Activated naive CD8-positive, alpha-beta T cell treated with anti-CD3 and anti-CD28 coated beads, Interleukin-2, amount 50 U/mL, for 16 hours (primary cell): ENCODE measurements around the gene GGA3.
"Not testable (repeated sequence)": the region's sequence is repeated elsewhere in the genome, so short reads cannot be mapped to it uniquely, and the experiment has no call there.

ENCODE experiments used
- DNase-seq: peaks from one replicate; pipeline ENCODE4 v3.0.0-alpha.2; 2020; ENCODE audit warnings: low read depth, low spot score

The GGA3 gene, protein sequence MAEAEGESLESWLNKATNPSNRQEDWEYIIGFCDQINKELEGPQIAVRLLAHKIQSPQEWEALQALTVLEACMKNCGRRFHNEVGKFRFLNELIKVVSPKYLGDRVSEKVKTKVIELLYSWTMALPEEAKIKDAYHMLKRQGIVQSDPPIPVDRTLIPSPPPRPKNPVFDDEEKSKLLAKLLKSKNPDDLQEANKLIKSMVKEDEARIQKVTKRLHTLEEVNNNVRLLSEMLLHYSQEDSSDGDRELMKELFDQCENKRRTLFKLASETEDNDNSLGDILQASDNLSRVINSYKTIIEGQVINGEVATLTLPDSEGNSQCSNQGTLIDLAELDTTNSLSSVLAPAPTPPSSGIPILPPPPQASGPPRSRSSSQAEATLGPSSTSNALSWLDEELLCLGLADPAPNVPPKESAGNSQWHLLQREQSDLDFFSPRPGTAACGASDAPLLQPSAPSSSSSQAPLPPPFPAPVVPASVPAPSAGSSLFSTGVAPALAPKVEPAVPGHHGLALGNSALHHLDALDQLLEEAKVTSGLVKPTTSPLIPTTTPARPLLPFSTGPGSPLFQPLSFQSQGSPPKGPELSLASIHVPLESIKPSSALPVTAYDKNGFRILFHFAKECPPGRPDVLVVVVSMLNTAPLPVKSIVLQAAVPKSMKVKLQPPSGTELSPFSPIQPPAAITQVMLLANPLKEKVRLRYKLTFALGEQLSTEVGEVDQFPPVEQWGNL

DNA sequence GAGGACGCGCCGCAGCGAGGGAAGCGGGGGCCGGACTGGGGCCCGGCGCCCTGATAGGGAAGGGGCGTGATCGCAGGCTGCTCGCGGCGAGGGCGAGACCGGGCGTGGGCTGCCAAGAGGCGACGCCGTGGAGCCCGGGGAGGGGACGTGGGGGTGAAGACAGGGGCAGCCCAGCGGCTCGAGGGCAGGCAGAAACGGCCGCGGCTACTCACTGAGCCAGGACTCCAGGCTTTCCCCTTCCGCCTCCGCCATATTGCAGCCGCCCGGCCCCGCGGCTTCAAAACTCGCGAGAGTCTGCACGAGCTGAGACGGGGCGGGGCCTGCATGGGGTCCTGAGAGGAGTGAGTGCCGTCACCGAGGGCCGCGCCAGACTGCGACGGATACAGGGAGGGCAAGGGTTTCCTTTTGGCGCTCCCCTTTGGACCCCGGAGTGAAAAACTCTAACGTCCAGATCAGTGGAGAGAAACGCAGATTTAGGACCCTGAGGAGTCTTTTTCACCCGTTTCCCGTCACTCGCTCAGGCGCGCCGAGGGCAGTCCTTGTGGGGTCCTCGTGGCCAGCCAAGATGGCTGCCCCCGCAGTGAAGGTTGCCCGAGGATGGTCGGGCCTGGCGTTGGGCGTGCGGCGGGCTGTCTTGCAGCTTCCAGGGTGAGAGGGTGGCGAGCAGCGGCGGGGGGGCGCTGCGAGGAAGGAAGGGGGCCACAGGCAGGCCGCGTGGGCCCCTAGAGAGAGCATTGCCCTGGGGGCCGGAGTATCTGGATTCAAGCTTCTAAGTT, at the start of gene GGA3, which contains the start of gene MRPS7:
Gene GGA3, minus strand, starts transcription at position 271 of the 776 bp plus-strand sequence. Its CDS starts 19 bp downstream, at position 252.
Gene MRPS7, plus strand, starts transcription at position 544 of the 776 bp plus-strand sequence. Its CDS starts 22 bp downstream, at position 566.
- DNase-seq: peak; percentile 91

GRCh38 chr17:75308732-75309629, 47.6 kb upstream of the GGA3 start:
- no peak for DNase-seq

GRCh38 chr17:75307957-75308731, 46.7 kb upstream of the GGA3 start:
- DNase-seq: no peak

- no peak for DNase-seq
Observed at GRCh38 chr17:75301502-75302206, 40.2 kb upstream of the GGA3 start.

GRCh38 chr17:75301049-75301448, 39.6 kb upstream of the GGA3 start:
- no peak for DNase-seq

- DNase-seq: no peak
Observed at GRCh38 chr17:75300280-75300679, 38.9 kb upstream of the GGA3 start.

DNA sequence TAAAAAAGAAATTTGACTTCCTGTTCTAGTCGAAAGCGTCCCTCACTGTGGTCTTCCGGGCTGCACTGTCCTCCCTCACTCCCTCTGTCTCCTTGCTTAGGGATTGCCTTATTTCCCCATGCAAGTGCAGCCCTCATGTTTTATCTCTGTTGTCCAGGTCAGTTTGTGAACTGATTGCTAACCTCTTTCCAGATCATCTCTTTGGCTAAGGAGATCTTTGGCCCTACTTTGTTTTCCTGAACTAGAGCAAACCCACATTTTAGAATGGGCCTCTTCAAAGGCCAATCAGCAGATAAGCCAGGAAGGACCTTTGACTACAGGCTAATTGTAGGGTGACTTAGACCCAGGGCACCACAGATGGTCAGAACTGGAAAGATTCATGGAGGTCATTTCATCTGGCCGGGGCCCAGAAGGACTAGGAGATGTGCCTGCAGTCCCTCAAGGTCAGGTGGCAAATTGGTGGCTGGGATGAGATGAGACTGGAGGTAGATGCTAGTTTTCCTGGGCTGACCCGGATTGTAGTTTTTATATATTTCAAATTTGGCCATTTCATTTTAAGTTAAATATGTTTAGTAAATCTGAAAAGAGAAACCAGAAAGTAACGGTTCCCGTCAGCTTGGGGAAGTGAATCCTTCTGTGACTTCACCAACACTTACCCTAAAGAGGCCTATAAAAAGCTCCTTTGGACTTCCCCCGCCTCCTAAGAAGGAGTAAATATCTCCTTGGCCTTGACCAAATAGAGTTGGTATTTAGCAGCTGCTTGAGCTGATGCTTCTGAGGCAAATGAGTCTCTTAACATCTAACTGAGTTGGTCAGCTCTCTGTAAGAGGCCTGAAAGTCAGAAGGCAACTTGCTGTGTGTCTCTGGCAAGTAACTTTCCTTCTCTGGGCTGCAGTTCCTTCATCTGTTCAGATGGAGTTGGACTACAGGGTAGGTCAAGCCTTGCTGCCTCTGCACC, 34.1 kb upstream of the GGA3 start:
- no peak for DNase-seq

DNA sequence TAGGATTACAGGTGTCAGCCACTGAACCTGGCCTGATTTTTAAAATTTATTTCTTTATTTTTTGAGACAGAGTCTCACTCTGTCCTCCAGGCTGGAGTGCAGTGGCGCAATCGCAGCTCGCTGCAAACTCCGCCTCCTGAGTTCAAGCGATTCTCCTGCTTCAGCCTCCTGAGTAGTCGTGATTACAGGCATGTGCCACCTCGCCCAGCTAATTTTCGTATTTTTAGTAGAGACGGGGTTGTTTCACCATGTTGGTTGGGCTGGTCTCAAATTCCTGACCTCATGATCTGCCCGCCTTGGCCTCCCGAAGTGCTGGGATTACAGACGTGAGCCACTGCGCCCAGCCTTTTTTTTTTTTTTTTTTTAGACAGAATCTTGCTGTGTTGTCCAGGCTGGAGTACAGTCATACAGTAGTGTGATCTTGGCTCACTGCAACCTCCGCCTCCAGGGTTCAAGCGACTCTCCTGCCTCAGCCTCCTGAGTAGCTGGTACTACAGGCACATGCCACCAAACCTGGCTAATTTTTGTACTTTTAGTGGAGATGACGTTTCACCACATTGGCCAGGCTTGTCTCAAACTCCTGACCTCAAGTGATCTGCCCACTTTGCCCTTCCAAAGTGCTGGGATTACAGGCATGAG, 31.5 kb upstream of the GGA3 start:
- DNase-seq: not testable (repeated sequence)

GRCh38 chr17:75289832-75290337, 28.5 kb upstream of the GGA3 start:
- DNase-seq: peak; percentile 27

DNA sequence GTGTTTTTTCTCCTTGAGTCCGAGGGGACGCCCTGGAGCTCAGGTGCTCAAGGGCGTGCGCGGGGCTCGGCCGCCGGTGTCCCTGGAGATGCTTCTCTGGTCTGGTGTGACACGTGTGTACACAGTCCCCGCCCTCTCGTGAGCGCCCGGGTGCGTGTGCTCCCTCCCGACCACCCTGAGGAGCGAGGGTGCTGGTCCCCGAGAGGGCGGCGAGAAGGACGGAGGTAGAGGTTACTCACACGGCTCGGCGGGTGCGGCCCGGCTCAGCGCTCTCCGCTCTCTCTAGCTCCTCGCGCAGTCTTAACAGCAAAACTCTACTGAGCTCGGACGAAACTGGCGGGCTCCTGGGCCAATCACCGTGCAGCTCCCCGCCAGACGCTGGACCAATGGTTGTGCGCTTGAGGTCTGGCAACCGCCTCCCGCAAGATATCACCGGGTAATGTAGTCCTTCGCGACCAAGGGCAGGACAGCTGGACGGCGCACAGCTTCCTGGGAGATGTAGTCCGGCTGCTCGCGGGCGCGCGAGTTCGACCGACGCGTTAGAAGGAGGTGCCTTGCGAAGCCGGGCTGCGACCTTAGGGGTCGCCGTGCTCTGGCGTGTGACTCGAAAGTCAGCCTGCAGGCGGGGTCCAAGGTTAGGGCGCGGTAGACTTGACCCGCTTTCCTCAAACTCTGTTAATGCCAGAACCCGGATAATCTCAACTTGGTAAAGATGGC, 27.9 kb upstream of the GGA3 start, which contains the start of gene SLC25A19:
Gene SLC25A19, minus strand, starts transcription at position 319 of the 717 bp plus-strand sequence. CDS start 2,669 bp downstream, outside the sequence.
- DNase-seq: peak; percentile 87

- no peak for DNase-seq
Observed at GRCh38 chr17:75288770-75289114, 27.3 kb upstream of the GGA3 start.

DNA sequence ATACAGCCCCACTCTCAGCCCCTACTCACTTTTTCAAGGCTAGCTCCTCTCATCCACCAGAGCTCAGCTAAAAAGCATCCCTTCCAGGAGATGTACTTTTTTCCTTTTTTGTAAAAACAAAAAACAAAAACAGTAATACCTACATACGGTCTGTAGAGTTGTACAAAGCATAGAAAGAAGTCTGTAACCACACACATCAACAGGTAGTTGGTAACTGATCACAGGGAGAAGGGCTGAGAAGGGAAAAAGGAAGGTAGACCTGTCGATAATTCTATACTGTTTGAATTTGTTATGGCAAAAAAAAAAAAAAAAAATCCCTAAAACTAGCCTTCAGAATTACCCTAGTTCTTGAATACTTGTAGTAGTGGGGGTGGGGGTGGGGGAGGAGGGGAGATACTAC, 27.0 kb upstream of the GGA3 start:
- DNase-seq: no peak

- no peak for DNase-seq
Observed at GRCh38 chr17:75287221-75287620, 25.8 kb upstream of the GGA3 start.

DNA sequence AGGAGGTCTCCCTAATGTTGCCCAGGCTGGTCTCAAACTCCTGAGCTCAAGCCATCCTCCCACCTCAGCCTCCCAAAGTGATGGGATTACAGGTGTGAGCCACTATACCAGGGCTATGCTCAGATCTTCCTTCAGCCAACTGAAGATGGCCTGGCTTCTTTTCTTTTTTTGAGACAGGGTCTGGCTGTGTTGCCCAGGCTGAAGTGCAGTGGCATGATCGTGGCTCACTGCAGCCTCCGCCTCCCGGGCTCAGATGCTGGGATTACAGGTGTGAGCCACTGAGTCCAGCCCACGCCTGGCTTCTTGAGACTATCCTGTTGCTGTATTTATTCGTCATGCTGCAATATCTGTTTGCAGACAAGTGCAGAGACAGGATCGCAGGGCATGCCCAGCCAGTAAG, 23.7 kb upstream of the GGA3 start:
- no peak for DNase-seq

DNA sequence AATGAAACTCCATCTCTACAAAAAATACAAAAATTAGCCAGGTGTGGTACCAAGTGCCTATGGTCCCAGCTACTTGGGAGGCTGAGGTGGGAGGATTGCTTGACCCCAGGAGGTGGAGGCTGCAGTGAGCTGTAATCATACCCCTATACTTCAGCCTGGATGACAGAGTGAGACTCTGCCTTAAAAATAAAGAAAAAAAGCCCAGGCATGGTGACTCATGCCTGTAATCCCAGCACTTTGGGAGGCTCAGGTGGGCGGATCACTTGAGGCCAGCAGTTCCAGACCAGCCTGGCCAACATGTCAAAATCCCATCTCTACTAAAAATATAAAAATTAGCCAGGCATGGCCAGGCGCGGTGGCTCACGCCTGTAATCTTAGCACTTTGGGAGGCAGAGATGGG, 18.8 kb upstream of the GGA3 start:
- not testable (repeated sequence) for DNase-seq

DNA sequence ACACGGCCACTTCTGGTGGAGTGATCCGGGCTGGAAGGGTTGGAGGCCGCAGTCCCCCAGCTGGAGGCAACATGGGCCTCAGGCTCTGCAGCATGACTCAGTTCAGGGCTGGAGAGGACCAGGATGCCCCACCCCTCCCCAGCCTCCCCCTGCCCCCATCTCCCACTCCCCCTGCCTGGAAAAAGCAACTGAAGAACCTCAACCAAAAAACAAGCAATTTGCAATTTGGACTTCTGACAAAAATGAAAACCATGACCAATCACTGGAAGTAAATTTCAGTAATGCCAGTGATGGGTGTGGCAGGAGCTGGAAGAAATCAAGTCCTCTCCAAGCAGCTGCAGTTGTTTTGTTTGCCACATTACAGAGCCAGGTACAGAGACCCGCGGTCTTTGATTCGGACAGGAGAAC, 16.3 kb upstream of the GGA3 start:
- no peak for DNase-seq
